HL-60 (cell line): ENCODE results near the gene ABHD4.

ENCODE experiments used
- DNase-seq, 2 experiments: peaks; one replicate each; pipeline ENCODE4 v3.0.0-alpha.2; 2010 to 2020; ENCODE audit warnings: low read depth in 1 of 2, low spot score in 1 of 2
- H3K27ac ChIP-seq: fragments of 250-450 bp; sonication (Bioruptor Pico); replicated peaks from 2 replicates; pipeline ENCODE4 v1.5.1; 2020; ENCODE audit warnings: mild to moderate bottlenecking, moderate library complexity
- H3K27me3 ChIP-seq: fragments of 250-450 bp; sonication (Bioruptor Pico); 2 replicates; pipeline ENCODE4 v1.5.1; 2021; ENCODE audit warnings: mild to moderate bottlenecking, moderate library complexity; ENCODE audit not compliant: insufficient read depth, poor library complexity, severe bottlenecking
- H3K4me3 ChIP-seq: replicated peaks from 2 replicates; pipeline ENCODE4 v1.5.1; 2011; ENCODE audit warnings: mild to moderate bottlenecking, control low read depth, low read length; ENCODE audit not compliant: insufficient read depth
- GABPA ChIP-seq: IDR thresholded peaks from 2 replicates; pipeline ENCODE4 v1.6.1; 2012; ENCODE audit warnings: low read depth
- POLR2AphosphoS5 ChIP-seq: IDR thresholded peaks from 2 replicates; pipeline ENCODE4 v1.6.1; 2012; ENCODE audit warnings: low read depth
- SPI1 ChIP-seq: IDR thresholded peaks from 2 replicates; pipeline ENCODE4 v1.6.1; 2012; ENCODE audit warnings: low read depth, mild to moderate bottlenecking, borderline replicate concordance
- TF ChIP-seq, protein P1 (sequence below): IDR thresholded peaks from one replicate; pipeline ENCODE4 v1.5.1; 2011; ENCODE audit warnings: low read length, control low read depth, inconsistent platforms; ENCODE audit not compliant: insufficient read depth
- TF ChIP-seq, protein P2 (sequence below): IDR thresholded peaks from 2 replicates; pipeline ENCODE4 v1.6.1; 2012; ENCODE audit warnings: low read depth; ENCODE audit not compliant: insufficient replicate concordance

Gene ABHD4

DNA sequence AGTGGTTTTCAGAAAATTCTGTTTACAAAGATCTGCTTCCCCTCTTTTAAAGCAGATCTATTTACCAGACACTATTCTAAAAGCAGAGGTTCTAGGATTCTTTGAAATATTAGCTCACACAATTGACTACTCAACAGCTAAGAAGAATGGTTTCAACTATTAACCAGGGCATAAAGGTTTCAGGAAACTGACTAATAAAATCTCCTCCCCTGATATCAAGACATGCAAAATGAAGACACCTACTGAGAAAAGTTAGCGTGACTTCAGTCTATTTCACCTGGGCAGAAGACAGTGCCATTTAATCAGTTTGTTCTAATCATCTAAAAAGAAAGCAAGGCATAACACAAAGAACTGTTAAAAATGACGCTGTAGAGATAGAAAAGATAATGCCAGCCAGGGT lies 31.3 kb upstream of the ABHD4 start:
- Histone ChIP-seq H3K27ac (no peak overlapping the region), H3K27me3 (no peaks in the 10 kb centered on the region), H3K4me3 (no peak overlapping the region)
- TF ChIP-seq SPI1 (no peak), POLR2AphosphoS5 (no peak), GABPA (no peak)
- TF ChIP-seq, protein P1, sequence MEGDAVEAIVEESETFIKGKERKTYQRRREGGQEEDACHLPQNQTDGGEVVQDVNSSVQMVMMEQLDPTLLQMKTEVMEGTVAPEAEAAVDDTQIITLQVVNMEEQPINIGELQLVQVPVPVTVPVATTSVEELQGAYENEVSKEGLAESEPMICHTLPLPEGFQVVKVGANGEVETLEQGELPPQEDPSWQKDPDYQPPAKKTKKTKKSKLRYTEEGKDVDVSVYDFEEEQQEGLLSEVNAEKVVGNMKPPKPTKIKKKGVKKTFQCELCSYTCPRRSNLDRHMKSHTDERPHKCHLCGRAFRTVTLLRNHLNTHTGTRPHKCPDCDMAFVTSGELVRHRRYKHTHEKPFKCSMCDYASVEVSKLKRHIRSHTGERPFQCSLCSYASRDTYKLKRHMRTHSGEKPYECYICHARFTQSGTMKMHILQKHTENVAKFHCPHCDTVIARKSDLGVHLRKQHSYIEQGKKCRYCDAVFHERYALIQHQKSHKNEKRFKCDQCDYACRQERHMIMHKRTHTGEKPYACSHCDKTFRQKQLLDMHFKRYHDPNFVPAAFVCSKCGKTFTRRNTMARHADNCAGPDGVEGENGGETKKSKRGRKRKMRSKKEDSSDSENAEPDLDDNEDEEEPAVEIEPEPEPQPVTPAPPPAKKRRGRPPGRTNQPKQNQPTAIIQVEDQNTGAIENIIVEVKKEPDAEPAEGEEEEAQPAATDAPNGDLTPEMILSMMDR = no peak
- TF ChIP-seq, protein P2, sequence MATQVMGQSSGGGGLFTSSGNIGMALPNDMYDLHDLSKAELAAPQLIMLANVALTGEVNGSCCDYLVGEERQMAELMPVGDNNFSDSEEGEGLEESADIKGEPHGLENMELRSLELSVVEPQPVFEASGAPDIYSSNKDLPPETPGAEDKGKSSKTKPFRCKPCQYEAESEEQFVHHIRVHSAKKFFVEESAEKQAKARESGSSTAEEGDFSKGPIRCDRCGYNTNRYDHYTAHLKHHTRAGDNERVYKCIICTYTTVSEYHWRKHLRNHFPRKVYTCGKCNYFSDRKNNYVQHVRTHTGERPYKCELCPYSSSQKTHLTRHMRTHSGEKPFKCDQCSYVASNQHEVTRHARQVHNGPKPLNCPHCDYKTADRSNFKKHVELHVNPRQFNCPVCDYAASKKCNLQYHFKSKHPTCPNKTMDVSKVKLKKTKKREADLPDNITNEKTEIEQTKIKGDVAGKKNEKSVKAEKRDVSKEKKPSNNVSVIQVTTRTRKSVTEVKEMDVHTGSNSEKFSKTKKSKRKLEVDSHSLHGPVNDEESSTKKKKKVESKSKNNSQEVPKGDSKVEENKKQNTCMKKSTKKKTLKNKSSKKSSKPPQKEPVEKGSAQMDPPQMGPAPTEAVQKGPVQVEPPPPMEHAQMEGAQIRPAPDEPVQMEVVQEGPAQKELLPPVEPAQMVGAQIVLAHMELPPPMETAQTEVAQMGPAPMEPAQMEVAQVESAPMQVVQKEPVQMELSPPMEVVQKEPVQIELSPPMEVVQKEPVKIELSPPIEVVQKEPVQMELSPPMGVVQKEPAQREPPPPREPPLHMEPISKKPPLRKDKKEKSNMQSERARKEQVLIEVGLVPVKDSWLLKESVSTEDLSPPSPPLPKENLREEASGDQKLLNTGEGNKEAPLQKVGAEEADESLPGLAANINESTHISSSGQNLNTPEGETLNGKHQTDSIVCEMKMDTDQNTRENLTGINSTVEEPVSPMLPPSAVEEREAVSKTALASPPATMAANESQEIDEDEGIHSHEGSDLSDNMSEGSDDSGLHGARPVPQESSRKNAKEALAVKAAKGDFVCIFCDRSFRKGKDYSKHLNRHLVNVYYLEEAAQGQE = no peak
- no peak for DNase-seq

DNA sequence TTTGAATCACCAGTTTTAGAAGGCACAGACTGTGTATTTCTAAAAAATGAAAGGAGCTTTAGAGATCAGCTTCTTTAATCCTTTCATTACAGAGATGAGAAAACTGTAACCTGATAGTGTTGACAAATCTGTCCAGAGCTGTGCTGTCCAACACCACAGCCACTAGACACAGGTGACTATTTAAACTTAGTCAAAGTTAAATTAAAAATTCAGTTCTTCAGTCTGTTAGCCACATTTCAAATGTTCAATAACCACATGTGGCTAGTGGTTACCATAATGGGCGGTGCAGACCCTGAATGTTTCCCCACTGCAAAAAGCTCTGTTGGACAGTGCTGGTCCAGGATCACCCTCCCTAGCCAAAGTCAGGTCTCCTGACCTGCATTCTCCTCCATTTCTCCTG lies 30.7 kb upstream of the ABHD4 start:
- DNase-seq = no peak
- no peak for TF ChIP-seq SPI1
- TF ChIP-seq, protein P1 = no peak
- TF ChIP-seq GABPA = no peak
- TF ChIP-seq POLR2AphosphoS5 = no peak
- TF ChIP-seq, protein P2 = no peak
- Histone ChIP-seq H3K4me3 (no peak overlapping the region), H3K27me3 (no peaks in the 10 kb centered on the region), H3K27ac (no peak overlapping the region)

DNA sequence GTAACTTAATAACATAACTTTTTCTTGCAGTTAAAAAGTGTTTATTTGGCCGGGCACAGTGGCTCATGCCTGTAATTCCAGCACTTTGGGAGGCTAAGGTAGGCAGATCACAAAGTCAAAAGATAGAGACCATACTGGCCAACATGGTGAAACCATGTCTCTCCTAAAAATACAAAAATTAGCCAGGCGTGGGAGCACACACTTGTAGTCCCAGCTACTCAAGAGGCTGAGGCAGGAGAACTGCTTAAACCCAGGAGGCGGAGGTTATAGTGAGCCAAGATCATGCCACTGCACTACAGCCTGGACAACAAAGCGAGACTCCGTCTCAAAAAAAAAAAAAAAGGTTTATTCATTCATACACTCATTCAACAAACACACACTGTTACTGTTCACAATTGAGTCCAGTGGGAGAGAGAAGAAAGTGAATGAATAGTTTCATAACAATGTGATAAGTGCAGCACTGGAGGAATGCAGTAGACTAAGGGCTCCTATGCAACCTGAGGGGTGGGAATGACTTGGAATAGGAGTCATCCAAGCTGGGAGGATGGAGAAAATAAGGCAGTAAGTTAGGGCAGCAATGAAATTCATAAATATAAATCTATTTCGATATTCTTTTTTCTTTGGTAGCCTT lies 28.9 kb upstream of the ABHD4 start:
- TF ChIP-seq GABPA (no peak), SPI1 (no peak), POLR2AphosphoS5 (no peak)
- TF ChIP-seq, protein P1 = no peak
- TF ChIP-seq, protein P2 = no peak
- H3K4me3 ChIP-seq = no peak overlapping the region
- H3K27ac ChIP-seq = no peak overlapping the region

More for the DNA sequence above, 28.9 kb upstream of the ABHD4 start:
- H3K27me3 ChIP-seq = no peaks in the 10 kb centered on the region
- DNase-seq = no peak
